HL-60/S4 treated with retinoic acid at 250 ng/mL for 4 days and 3 days (cell line): ENCODE measurements around the gene HBD.

Experiments
- in situ Hi-C: fragments of 300-500 bp; cut with MboI; formaldehyde crosslinking; loops from 2 replicates; pipeline ENCODE4 v1.7.0; 2022; ENCODE audit warnings: low sequenced_read_pairs

Gene HBD

DNA sequence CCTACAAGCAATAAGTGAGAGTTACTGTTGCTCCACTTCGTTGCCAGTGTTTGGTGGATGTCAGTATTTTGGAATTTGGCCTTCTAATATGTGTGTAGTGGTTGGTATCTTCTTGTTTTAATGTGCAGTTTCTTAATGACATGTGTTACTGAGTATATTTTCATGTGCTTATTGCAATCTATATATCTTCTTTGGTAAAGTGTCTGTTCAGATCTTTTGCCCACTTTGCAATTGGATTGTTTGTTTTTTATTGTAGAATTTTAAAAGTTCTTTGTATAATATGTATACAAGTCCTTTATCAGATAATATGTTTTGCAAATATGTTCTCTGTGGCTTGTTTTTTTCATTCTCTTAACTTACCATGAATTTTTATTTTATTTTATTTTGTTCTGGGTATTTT is 41.5 kb downstream of the HBD start:
- in situ Hi-C loops = no loop called here

DNA sequence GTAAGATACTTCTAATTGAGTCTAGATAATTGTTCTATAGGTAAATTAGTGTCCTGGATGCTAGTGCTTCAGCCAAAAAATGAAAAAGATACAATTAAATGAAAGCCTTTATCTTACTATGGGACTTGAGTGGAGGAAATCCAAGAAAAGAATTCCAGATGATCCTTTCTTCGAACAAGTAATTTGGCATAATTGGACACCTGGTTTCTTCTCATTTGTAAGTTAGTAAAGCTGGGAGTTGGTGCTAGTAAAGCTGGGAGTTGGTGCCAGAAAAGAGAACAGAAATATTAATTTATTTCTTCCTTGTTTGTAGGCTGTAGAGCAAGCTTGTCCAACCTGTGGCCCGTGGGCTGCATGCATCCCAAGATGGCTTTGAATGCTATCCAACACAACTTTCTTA is 46.1 kb downstream of the HBD start:
- in situ Hi-C loops = no loop called here
